Activated CD4-positive, alpha-beta T cell treated with anti-CD3 and anti-CD28 coated beads, Interleukin-2, Interleukin-6, amounts not matched to agents 100 ng/mL and 50 ng/mL, durations not matched to agents 16 hours and 8 hours (primary cell): Measurements from ENCODE around the gene FOXP4.

Source experiments
- DNase-seq: peaks from one replicate; pipeline ENCODE4 v3.0.0-alpha.2; 2020

FOXP4 gene

GRCh38 chr6:41568202-41568584 is 22.0 kb downstream of the FOXP4 start:
- no peak for DNase-seq

DNA sequence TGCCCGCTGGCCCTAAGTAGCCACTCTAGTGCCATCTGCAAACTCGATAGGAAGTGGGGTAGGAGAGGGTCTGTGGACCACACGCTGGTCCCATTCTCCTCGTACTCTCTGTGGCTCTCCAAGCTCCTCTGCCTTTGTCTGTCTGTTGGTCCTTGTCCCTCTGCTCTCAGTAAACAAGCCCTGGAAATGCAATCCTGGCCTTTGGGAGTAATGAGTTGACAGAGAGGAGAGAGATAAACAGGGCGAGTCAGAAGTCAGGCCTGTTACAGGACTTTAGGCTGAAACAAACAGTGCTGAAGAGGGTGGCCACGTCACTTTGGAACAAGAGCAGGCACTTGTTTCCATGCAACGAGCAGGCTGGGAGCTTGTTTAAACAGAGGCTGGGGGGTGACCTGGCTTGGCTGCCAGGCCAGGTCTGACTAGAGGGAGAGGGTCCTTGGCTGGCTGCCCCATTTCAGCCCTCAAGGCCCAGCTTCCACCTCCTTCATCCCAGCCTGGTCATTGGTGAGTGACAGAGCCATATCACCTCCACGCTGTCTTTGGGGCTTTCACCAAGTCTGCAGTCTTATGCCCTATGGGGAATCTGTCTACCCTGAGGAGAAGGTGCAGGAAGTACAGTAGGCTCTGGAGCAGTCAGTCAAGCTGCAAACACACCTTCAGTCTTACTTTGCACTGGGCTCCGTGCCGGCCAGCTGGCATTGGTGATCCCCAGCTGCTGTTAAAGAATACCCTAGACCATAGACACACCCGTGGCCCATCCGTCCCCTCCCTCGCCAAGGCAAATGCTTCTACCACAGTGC is 22.6 kb downstream of the FOXP4 start:
- DNase-seq, result no peak

- DNase-seq, result no peak
Measured at GRCh38 chr6:41570259-41570615, 24.1 kb downstream of the FOXP4 start.

- no peak for DNase-seq
Measured at GRCh38 chr6:41571021-41571780, 25.0 kb downstream of the FOXP4 start.

DNA sequence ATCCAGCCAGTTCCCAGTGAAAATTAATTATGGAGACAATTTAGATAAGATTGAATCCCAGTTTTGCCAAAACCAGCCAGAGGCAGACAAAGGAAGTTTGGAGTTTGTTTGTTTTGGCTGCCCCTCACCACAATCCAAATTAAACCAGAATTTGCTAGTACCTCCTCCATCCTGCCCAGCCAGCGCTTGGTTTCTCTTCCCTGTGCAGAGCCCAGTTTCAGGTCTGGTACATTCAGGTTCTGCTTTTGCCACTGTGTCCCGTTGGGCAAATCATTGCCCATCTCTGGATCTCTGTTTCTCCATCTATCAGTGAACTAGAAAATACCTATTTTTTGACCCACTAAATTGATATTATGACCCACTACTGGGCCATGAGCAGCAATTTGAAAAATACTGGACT is 26.4 kb downstream of the FOXP4 start:
- no peak for DNase-seq

DNA sequence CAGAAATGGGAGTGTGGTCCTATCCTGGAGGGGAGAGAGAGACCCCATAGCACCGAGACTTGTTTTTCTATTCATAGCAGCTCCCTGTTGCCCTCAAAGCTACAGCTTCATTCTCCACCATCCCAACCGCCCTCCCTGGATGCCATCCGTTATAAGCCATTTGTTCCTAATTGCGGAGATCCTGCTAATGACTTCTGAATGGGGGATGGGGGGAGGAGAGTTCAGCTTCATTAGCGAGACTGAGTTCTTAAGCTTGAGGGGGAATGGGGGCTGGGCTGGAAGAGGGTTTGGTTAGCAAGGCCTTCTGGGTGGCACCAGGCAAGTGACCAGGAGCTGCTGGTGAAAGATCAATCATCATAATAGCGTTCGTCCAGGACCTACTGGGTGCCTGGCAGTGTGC is 27.1 kb downstream of the FOXP4 start:
- no peak for DNase-seq

- no peak for DNase-seq
Measured at GRCh38 chr6:41573985-41574384, 27.8 kb downstream of the FOXP4 start.

GRCh38 chr6:41575598-41575997 is 29.4 kb downstream of the FOXP4 start:
- no peak for DNase-seq

DNA sequence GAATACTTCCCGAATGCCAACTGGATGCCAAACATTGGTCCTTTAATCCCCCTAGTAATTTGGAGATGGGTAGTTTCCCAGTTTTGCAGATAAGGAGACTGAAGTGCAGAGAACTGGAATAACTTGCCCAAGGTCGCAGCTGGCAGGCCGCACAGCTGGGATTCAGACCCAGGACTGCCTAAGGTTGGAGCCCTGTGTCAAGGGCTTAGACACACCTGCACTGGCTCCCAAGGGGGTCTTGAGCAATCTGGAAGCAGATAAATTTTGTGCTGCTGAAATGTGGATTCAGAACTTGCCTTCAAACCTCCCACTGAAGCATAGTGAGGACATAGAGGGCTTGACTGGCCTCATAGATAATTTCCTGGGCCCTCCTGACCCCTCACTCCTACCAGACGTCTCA is 30.5 kb downstream of the FOXP4 start:
- DNase-seq, result no peak

DNA sequence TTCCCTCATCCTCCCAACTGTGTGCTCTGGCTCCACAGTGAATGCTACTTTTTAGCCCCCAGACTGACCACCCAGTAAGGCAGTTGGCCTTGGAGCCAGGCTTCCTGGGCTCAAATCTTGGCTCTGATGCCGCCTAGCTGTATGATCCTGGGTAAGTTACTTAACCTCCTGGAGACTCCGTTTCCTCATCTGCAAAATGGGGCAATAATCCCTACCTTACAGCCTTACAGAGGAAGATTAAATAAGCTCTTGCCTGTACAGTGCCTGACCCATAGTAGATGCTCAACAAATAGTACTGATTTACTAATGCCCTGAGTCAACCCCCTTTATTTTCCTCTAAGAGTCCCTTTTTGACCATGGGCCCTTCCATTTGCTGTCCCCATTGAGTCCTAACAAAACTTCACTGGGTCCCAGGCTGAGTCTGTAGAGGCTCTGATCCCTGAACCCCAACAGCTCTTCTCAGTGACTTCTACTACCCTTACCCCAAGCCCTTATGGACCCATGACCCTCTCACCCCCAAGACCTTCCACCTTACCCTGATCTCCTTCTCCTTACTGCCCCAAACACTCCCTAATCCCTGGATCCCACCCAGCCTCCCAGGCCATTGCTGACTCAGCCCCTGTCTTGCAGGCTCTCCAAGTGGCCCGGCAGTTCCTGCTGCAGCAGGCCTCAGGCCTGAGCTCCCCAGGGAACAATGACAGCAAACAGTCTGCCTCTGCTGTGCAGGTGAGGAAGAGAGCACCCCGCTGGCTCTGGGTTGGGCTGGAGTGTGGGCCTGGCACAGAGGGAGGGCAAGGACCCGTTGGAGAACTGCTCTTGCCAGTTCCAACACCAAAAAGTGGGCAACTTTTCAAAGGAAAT is 31.4 kb downstream of the FOXP4 start:
- no peak for DNase-seq

DNA sequence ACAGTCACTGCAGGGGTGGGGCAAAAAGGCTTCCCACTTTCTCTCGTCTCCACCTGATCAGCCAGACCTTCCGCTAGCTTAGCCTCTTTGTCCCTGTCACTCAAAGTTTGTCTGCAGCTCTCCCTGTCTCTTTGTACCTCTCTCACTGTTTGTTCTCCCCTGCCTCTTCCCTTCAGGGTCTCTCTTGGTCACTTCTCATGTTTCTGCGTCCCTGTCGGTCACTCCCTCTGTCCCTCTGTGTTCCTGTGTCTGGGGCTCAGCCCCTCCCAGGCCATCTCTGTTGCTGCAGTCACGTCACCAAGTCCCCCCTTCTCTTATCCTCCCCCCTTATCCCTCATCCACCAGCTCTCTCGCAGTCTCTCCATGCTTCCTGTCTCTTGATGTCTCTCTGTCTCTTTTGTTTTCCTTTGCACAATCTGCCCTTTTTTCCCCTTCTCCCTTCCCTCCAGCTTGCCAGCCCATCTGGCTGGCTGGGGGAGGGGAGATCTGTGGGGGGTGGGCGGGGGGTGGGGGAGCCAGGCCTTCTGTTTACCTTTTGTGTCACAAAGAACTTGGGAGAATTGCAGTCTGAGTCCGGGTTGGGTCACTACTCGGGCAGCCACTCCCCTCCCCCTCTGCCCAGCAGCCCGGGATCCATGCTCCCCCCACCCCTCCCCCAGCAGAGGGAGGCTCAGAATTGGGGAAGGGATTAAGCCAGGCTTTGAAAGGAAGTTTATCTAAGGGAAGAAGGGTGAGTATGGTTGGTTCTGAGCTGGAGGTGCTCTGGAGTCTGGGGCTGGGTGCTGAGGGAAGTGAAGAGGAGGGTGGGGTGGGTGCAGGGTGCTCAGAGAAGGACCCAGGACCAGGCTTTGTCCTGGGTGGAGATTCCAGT is 32.3 kb downstream of the FOXP4 start:
- DNase-seq, result no peak

GRCh38 chr6:41579088-41579610 is 33.0 kb downstream of the FOXP4 start:
- DNase-seq, result no peak

DNA sequence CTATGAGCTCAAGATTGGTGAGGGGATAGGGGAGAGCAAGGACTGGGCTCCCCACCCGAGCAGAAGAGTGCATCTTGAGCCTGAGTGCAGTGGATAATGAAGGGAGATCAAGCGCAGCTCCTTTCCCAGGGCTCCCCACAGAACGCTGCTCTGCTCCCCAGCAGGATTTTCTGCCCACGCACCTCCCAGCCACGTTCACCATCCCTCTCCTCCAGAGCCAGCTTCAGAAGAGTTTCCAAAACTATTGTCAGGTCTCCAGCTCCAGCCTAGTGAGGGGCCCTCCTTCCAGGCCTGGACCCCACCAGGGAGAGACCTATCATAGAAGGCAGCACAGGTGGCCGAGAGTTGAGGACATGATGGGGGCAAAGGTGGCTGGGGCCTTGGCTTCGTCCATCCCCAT is 34.5 kb downstream of the FOXP4 start:
- no peak for DNase-seq

- DNase-seq, result no peak
Measured at GRCh38 chr6:41581381-41581991, 35.3 kb downstream of the FOXP4 start.

DNA sequence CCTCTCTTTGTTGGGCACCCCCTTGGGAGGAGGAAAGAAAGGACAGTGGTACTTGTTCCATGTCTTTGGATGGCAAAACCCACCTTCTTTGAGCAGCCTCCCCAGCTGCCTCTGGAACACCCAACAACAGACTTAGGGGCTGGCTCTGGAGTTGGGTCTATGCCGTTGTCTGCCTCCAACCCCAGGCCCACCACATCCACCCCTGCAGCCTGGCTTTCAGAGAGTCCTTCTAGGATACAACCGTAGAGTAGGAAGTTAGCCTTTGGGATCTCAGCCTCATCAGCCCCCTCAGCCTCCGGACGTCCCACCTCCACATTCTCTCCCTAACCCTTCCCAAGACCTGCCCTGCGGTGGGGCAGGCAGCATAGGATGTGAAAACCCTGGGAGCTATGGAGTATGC is 36.4 kb downstream of the FOXP4 start:
- DNase-seq, result no peak

DNA sequence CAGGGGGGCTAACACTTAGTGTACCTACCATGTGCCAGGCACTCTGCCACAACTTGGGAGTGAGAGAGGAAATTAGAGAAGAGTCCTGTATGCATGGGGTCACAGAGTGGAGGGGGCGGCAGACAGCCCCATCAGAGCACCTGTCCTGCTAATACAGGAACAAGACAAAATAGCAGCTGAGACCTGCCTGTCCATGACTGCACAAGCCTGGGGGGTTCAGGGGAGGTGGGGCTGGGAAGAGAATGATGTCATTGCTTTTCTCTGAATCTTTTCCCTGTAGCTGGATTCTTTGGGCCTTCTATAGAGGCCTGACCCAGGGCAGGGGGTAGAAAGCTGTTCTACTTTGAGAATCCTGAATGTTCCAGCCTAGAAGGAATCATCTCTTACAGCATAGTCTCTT is 37.4 kb downstream of the FOXP4 start:
- no peak for DNase-seq

DNA sequence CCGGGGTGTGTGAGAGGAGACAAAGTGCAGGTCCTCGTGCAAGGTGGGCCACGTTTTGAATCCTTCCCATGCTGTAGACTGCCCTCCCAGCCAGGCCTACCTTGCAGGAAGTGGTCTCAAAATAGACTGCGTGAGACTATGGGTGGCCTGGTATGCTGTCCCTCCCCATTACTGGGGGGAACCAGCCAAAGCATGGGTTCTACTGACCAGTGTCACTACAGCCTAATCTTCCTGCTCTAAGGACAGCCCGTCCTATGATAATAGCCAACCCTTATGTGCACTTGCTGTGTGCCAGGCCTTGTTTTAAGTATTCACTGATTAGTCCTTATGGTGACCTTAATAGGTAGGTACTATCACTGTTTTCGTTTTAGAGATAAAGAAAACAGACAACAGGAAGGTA is 38.0 kb downstream of the FOXP4 start:
- DNase-seq, result no peak

- no peak for DNase-seq
Measured at GRCh38 chr6:41584668-41585205, 38.6 kb downstream of the FOXP4 start.

DNA sequence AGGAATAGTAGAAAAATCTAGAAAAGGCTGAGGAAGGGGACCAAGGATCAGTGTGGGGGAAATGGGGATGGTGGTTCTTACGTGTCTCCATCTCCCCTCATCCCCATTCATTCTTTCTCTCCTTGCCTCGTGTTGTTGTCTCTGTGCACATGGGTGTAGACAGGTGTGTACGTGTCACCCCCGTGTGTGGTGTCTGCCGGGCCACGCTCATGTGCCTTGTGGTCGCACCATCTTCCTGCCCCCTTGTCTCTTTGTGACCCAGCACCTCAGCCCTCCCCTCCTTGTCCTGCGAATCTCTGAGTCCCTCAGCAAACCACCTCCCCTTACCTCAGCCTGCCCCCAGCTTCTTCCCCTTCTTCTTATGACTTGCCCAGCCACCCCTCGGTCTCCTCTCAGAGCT is 39.4 kb downstream of the FOXP4 start:
- no peak for DNase-seq

- DNase-seq, result no peak
Measured at GRCh38 chr6:41586252-41587007, 40.2 kb downstream of the FOXP4 start.
